Glutamatergic neuron (in vitro differentiated cells): ENCODE data around the gene CHD9. TPM values are rescaled to one million over a fixed set of nuclear protein-coding genes. Genes with fewer than 3 reads are reported as not detected.

Experiments
- DNase-seq: peaks from one replicate; pipeline ENCODE4 v3.0.0; 2022
- H3K27ac Mint-ChIP-seq: one replicate; pipeline ENCODE4 v1.8.0; 2020; ENCODE audit warnings: mild to moderate bottlenecking, mixed read lengths, inconsistent platforms; ENCODE audit not compliant: unreplicated experiment
- H3K27me3 Mint-ChIP-seq: one replicate; pipeline ENCODE4 v1.8.0; 2020; ENCODE audit warnings: mild to moderate bottlenecking, moderate library complexity, mixed read lengths, inconsistent platforms; ENCODE audit not compliant: unreplicated experiment
- H3K36me3 Mint-ChIP-seq: one replicate; pipeline ENCODE4 v1.8.0; 2020; ENCODE audit warnings: mild to moderate bottlenecking, mixed read lengths, inconsistent platforms; ENCODE audit not compliant: unreplicated experiment
- H3K4me1 Mint-ChIP-seq: one replicate; pipeline ENCODE4 v1.8.0; 2020; ENCODE audit warnings: mild to moderate bottlenecking, low read depth, mixed read lengths, inconsistent platforms; ENCODE audit not compliant: unreplicated experiment
- H3K4me3 Mint-ChIP-seq: one replicate; pipeline ENCODE4 v1.8.0; 2020; ENCODE audit warnings: mild to moderate bottlenecking, mixed read lengths, inconsistent platforms; ENCODE audit not compliant: unreplicated experiment
- H3K9me3 Mint-ChIP-seq: one replicate; pipeline ENCODE4 v1.8.0; 2020; ENCODE audit warnings: mild to moderate bottlenecking, moderate library complexity, mixed read lengths, inconsistent platforms; ENCODE audit not compliant: unreplicated experiment
- CTCF ChIP-seq: fragments of 200-600 bp; sonication (generic); IDR thresholded peaks from one replicate; pipeline ENCODE4 v1.5.0; 2021; ENCODE audit not compliant: partially characterized antibody, unreplicated experiment
- total RNA-seq: library from RNA; stranded (reverse); fragmentation: NEBNext Ultra II Directional; extraction: Animal tissue kit (Norgen Biotek cat#: 25700); gene quantifications from one replicate; pipeline ENCODE4 v1.2.1, GENCODE V29; 2021; ENCODE audit not compliant: unreplicated experiment

The CHD9 gene
- total RNA-seq, 1 donor from 2014 or later, result 120 TPM

- DNase-seq, result peak; percentile 45
- Mint-ChIP-seq H3K36me3 (no peaks in the 10 kb centered on the region), H3K9me3 (peaks cover 18% of the 10 kb centered on the region), H3K27ac (peak overlapping the region; percentile 98), H3K27me3 (peaks cover 21% of the 10 kb centered on the region), H3K4me1 (peaks cover 67% of the 10 kb centered on the region), H3K4me3 (peak overlapping the region; percentile 76)
- TF ChIP-seq CTCF, result no peak
Observed at GRCh38 chr16:53085369-53085843, 30.6 kb downstream of the CHD9 start.

- peak overlapping the region; percentile 98 for H3K27ac Mint-ChIP-seq
- peak overlapping the region; percentile 76 for H3K4me3 Mint-ChIP-seq
- H3K36me3 Mint-ChIP-seq, result no peaks in the 10 kb centered on the region
- peaks cover 18% of the 10 kb centered on the region for H3K9me3 Mint-ChIP-seq
- DNase-seq, result peak; percentile 51
- H3K27me3 Mint-ChIP-seq, result peaks cover 19% of the 10 kb centered on the region
- no peak for TF ChIP-seq CTCF
- peaks cover 67% of the 10 kb centered on the region for H3K4me1 Mint-ChIP-seq
Observed at GRCh38 chr16:53085931-53086421, 31.2 kb downstream of the CHD9 start.

GRCh38 chr16:53087101-53087500 is 32.3 kb downstream of the CHD9 start:
- TF ChIP-seq CTCF, result no peak
- Mint-ChIP-seq H3K27me3 (peaks cover 22% of the 10 kb centered on the region), H3K9me3 (peaks cover 21% of the 10 kb centered on the region), H3K36me3 (no peaks in the 10 kb centered on the region), H3K27ac (peak overlapping the region; percentile 98), H3K4me3 (peak overlapping the region; percentile 21), H3K4me1 (peaks cover 75% of the 10 kb centered on the region)
- no peak for DNase-seq

GRCh38 chr16:53089434-53090285 is 34.9 kb downstream of the CHD9 start:
- Mint-ChIP-seq H3K9me3 (peaks cover 23% of the 10 kb centered on the region), H3K4me3 (peak overlapping the region; percentile 94), H3K27ac (peak overlapping the region; percentile 100), H3K27me3 (peaks cover 17% of the 10 kb centered on the region), H3K4me1 (peaks cover 64% of the 10 kb centered on the region), H3K36me3 (no peaks in the 10 kb centered on the region)
- no peak for DNase-seq
- no peak for TF ChIP-seq CTCF

GRCh38 chr16:53090286-53090590 is 35.4 kb downstream of the CHD9 start:
- peaks cover 62% of the 10 kb centered on the region for H3K4me1 Mint-ChIP-seq

More at GRCh38 chr16:53090286-53090590, 35.4 kb downstream of the CHD9 start:
- peaks cover 24% of the 10 kb centered on the region for H3K9me3 Mint-ChIP-seq
- DNase-seq, result no peak
- H3K36me3 Mint-ChIP-seq, result no peaks in the 10 kb centered on the region
- TF ChIP-seq CTCF, result no peak
- peak overlapping the region; percentile 100 for H3K27ac Mint-ChIP-seq
- peak overlapping the region; percentile 94 for H3K4me3 Mint-ChIP-seq
- H3K27me3 Mint-ChIP-seq, result peaks cover 16% of the 10 kb centered on the region
